H1 (cell line): ENCODE results near the gene C7orf57. TPM values are rescaled to one million over a fixed set of nuclear protein-coding genes. Genes with fewer than 3 reads are reported as not detected.

Source experiments
- CTCF ChIA-PET: fragments of 300-600 bp; sonication (Branson Sonifier 250); formaldehyde crosslinking; loops from one replicate; lab custom pipeline; 2021; ENCODE audit not compliant: partially characterized antibody; lab: Charles Lee
- POLR2A ChIA-PET: fragments of 300-600 bp; sonication (Branson Sonifier 250); formaldehyde crosslinking; loops from one replicate; lab custom pipeline; 2021; ENCODE audit warnings: inconsistent platforms; ENCODE audit not compliant: partially characterized antibody; lab: Charles Lee
- DNase-seq, 2 experiments: peaks; one replicate each; pipeline versions ENCODE4 v3.0.0 to v3.0.0-alpha.2; 2010 to 2022; ENCODE audit warnings: low spot score in 2 of 2, low read depth in 1 of 2, mixed read lengths in 1 of 2
- FAIRE-seq: peaks from 2 replicates; lab custom pipeline; 2011; peaks lifted over from hg19 to GRCh38; lab: Jason Lieb, UNC
- H2AFZ ChIP-seq: 2 replicates; pipeline ENCODE4 v1.8.1; 2012; ENCODE audit warnings: low read length, inconsistent platforms
- H2AK5ac ChIP-seq: 2 replicates; pipeline ENCODE4 v1.6.1; 2013; ENCODE audit warnings: low read depth, low read length
- H2BK120ac ChIP-seq: replicated peaks from 2 replicates; pipeline ENCODE3; 2013; ENCODE audit warnings: low read depth, low read length, inconsistent platforms
- H2BK12ac ChIP-seq: 2 replicates; pipeline ENCODE4 v1.6.1; 2013; ENCODE audit warnings: low read depth, low read length
- H2BK15ac ChIP-seq: 2 replicates; pipeline ENCODE4 v1.6.1; 2013; ENCODE audit warnings: low read length
- H2BK20ac ChIP-seq: 2 replicates; pipeline ENCODE4 v1.6.1; 2013; ENCODE audit warnings: low read length
- H2BK5ac ChIP-seq: 2 replicates; pipeline ENCODE4 v1.6.1; 2013; ENCODE audit warnings: low read depth, low read length
- H3K14ac ChIP-seq: 2 replicates; pipeline ENCODE4 v1.6.1; 2013; ENCODE audit warnings: inconsistent platforms; ENCODE audit not compliant: insufficient read length
- H3K18ac ChIP-seq: 2 replicates; pipeline ENCODE4 v1.6.1; 2013; ENCODE audit warnings: low read length; ENCODE audit errors: extremely low read depth
- H3K23ac ChIP-seq: 2 replicates; pipeline ENCODE4 v1.6.1; 2013; ENCODE audit warnings: inconsistent platforms; ENCODE audit not compliant: insufficient read length
- H3K23me2 ChIP-seq: 2 replicates; pipeline ENCODE4 v1.6.1; 2013; ENCODE audit warnings: low read depth, low read length
- H3K27ac ChIP-seq: 2 replicates; pipeline ENCODE4 v1.6.1; 2011; ENCODE audit warnings: low read depth, low read length, inconsistent platforms
- H3K27me3 ChIP-seq, 4 experiments: replicated peaks in 1 of 4; 1 replicate in 1 of 4; 2 replicates in 3 of 4; pipeline versions ENCODE4 v1.6.1 to v1.8.1; 2011 to 2013; ENCODE audit warnings: low read length in 3 of 4, mild to moderate bottlenecking in 3 of 4, inconsistent platforms in 2 of 4, mixed read lengths in 2 of 4, moderate library complexity in 1 of 4; ENCODE audit not compliant: control insufficient read depth in 3 of 4, insufficient read depth in 3 of 4; ENCODE audit errors: extremely low read depth in 1 of 4
- H3K36me3 ChIP-seq, 4 experiments: 2 replicates each; pipeline versions ENCODE4 v1.6.1 to v1.8.1; 2011 to 2013; ENCODE audit warnings: mild to moderate bottlenecking in 4 of 4, low read length in 3 of 4, moderate library complexity in 2 of 4, control low read depth in 1 of 4, inconsistent platforms in 1 of 4; ENCODE audit not compliant: insufficient read depth in 4 of 4, control insufficient read depth in 2 of 4
- H3K4ac ChIP-seq: replicated peaks from 2 replicates; pipeline ENCODE3; 2013; ENCODE audit warnings: low read length, low read depth, mixed read lengths, inconsistent platforms; ENCODE audit not compliant: insufficient read length
- H3K4me1 ChIP-seq, 4 experiments: replicated peaks in 1 of 4; 1 replicate in 1 of 4; 2 replicates in 3 of 4; pipeline versions ENCODE4 v1.6.1 to v1.8.1; 2011 to 2013; ENCODE audit warnings: low read length in 3 of 4, inconsistent platforms in 2 of 4, mixed read lengths in 1 of 4; ENCODE audit not compliant: insufficient read depth in 4 of 4, control insufficient read depth in 3 of 4
- H3K4me2 ChIP-seq, 2 experiments: 2 replicates each; pipeline versions ENCODE4 v1.6.1 to v1.8.1; 2011 to 2013; ENCODE audit warnings: low read depth in 2 of 2, low read length in 2 of 2, control low read depth in 1 of 2, inconsistent platforms in 1 of 2, mild to moderate bottlenecking in 1 of 2; ENCODE audit not compliant: insufficient read depth in 1 of 2
- H3K4me3 ChIP-seq, 4 experiments: fragments of 200-600, 300-600 bp in 1 of 4; sonication (generic), shearing (Covaris generic), sonication (Bioruptor Twin) in 1 of 4; 2 replicates each; pipeline versions ENCODE4 v1.5.1 to v1.8.1; 2011 to 2016; ENCODE audit warnings: low read length in 4 of 4, low read depth in 3 of 4, control low read depth in 2 of 4, inconsistent platforms in 2 of 4, mild to moderate bottlenecking in 2 of 4, mixed read lengths in 1 of 4, moderate library complexity in 1 of 4; ENCODE audit not compliant: insufficient read depth in 2 of 4; ENCODE audit errors: extremely low read depth in 1 of 4
- H3K56ac ChIP-seq: replicated peaks from 2 replicates; pipeline ENCODE3; 2013; ENCODE audit warnings: low read depth, mild to moderate bottlenecking, mixed read lengths, low read length, inconsistent platforms; ENCODE audit not compliant: insufficient read length
- H3K79me1 ChIP-seq: 2 replicates; pipeline ENCODE4 v1.6.1; 2013; ENCODE audit warnings: low read depth, low read length, control low read depth
- H3K79me2 ChIP-seq, 2 experiments: 2 replicates each; pipeline versions ENCODE4 v1.6.1 to v1.8.1; 2012 to 2013; ENCODE audit warnings: low read length in 2 of 2, mild to moderate bottlenecking in 2 of 2, inconsistent platforms in 1 of 2; ENCODE audit not compliant: insufficient read depth in 2 of 2, control insufficient read depth in 1 of 2
- H3K9ac ChIP-seq, 4 experiments: replicated peaks in 1 of 4; 1 replicate in 1 of 4; 2 replicates in 3 of 4; pipeline versions ENCODE4 v1.6.1 to v1.8.1; 2011 to 2013; ENCODE audit warnings: low read depth in 3 of 4, low read length in 3 of 4, control low read depth in 2 of 4, mild to moderate bottlenecking in 2 of 4, moderate library complexity in 2 of 4, inconsistent platforms in 1 of 4; ENCODE audit errors: extremely low read depth in 1 of 4
- H3K9me3 ChIP-seq, 2 experiments: 2 replicates each; pipeline versions ENCODE4 v1.6.1 to v1.8.1; 2012 to 2013; ENCODE audit warnings: mild to moderate bottlenecking in 2 of 2, moderate library complexity in 2 of 2, control low read depth in 1 of 2, inconsistent platforms in 1 of 2, low read depth in 1 of 2, low read length in 1 of 2, mixed read lengths in 1 of 2; ENCODE audit not compliant: insufficient read depth in 2 of 2
- H4K20me1 ChIP-seq, 2 experiments: replicated peaks in 1 of 2; 2 replicates each; pipeline versions ENCODE3 to v1.8.1; 2011 to 2013; ENCODE audit warnings: inconsistent platforms in 2 of 2, low read length in 2 of 2, mild to moderate bottlenecking in 1 of 2; ENCODE audit not compliant: insufficient read depth in 2 of 2, control insufficient read depth in 1 of 2
- H4K5ac ChIP-seq: 2 replicates; pipeline ENCODE4 v1.6.1; 2013; ENCODE audit warnings: low read length, low read depth, mixed read lengths, inconsistent platforms; ENCODE audit not compliant: insufficient read length
- H4K8ac ChIP-seq: 2 replicates; pipeline ENCODE4 v1.8.0; 2013; ENCODE audit warnings: mild to moderate bottlenecking, moderate library complexity, low read length, inconsistent platforms; ENCODE audit not compliant: insufficient read depth; ENCODE audit errors: extremely low read depth
- H4K91ac ChIP-seq: replicated peaks from 2 replicates; pipeline ENCODE3; 2013; ENCODE audit warnings: low read length, mixed read lengths, inconsistent platforms; ENCODE audit not compliant: insufficient read length
- CEBPB ChIP-seq: IDR thresholded peaks from 2 replicates; pipeline ENCODE4 v1.6.1; 2012; ENCODE audit warnings: low read depth, low read length
- CHD2 ChIP-seq: IDR thresholded peaks from 2 replicates; pipeline ENCODE4 v1.6.1; 2012; ENCODE audit warnings: low read length, improper control_type of control experiment
- CTCF ChIP-seq, 3 experiments: IDR thresholded peaks; 1 replicate in 2 of 3; 2 replicates in 1 of 3; pipeline versions ENCODE4 v1.5.1 to v1.6.1; 2011; ENCODE audit warnings: low read length in 3 of 3, mild to moderate bottlenecking in 3 of 3, inconsistent platforms in 2 of 3, low read depth in 1 of 3, moderate library complexity in 1 of 3; ENCODE audit not compliant: insufficient read depth in 1 of 3; ENCODE audit errors: control extremely low read depth in 1 of 3
- EGR1 ChIP-seq: IDR thresholded peaks from 2 replicates; pipeline ENCODE4 v1.6.1; 2011; ENCODE audit warnings: low read depth, low read length, borderline replicate concordance
- JUND ChIP-seq: IDR thresholded peaks from 2 replicates; pipeline ENCODE4 v1.6.1; 2011; ENCODE audit warnings: mild to moderate bottlenecking, improper control_type of control experiment, low read length
- MAFK ChIP-seq: IDR thresholded peaks from 2 replicates; pipeline ENCODE4 v1.6.1; 2012; ENCODE audit warnings: low read depth, mild to moderate bottlenecking, improper control_type of control experiment, low read length
- POLR2AphosphoS5 ChIP-seq: IDR thresholded peaks from 2 replicates; pipeline ENCODE4 v1.6.1; 2011; ENCODE audit warnings: low read depth, low read length
- ZNF274 ChIP-seq: IDR thresholded peaks from 2 replicates; pipeline ENCODE4 v1.7.0; 2012; ENCODE audit warnings: low read length, borderline replicate concordance; ENCODE audit errors: extremely low read depth
- WGBS, 2 experiments: shearing (Covaris generic) in 1 of 2; methylation state at CpG; one replicate each; pipeline versions ENCODE4 v1.1.6 to v1.1.7; 2013 to 2015; ENCODE audit warnings: low lambda C conversion rate in 2 of 2, mixed read lengths in 2 of 2, inconsistent platforms in 1 of 2, low coverage in 1 of 2, missing lambda C conversion rate in 1 of 2; ENCODE audit not compliant: insufficient replicate concordance in 2 of 2, insufficient coverage in 1 of 2, insufficient read length in 1 of 2; ENCODE audit errors: extremely low coverage in 1 of 2, missing lambda C conversion rate in 1 of 2; 5-methylcytosine and 5-hydroxymethylcytosine counted together
- polyA plus RNA-seq, 7 experiments: library from polyadenylated mRNA; depleted of rRNA in 3 of 7; stranded (reverse) in 5 of 7; unstranded in 2 of 7; fragments of >200 nt in 5 of 7; fragments of 200-250 nt in 2 of 7; gene quantifications; 1 replicate in 5 of 7; 2 replicates in 1 of 7; 4 replicates in 1 of 7; pipeline versions ENCODE4 v1.2.1 to v1.2.3, GENCODE V29; 2011 to 2013; ENCODE audit warnings: missing spikeins in 2 of 7, mixed read lengths in 2 of 7
- total RNA-seq: library from RNA; stranded (reverse); fragmentation: NEBNext Ultra II Directional; extraction: Animal tissue kit (Norgen Biotek cat#: 25700); gene quantifications from 2 replicates; pipeline ENCODE4 v1.2.1, GENCODE V29; 2021

C7orf57 gene
- total and polyA plus RNA-seq, 2 of the 8 experiments (the other 6 are each of a cell fraction or from before 2014, with no cell fraction given): 0.08 to 0.56 TPM

GRCh38 chr7:48052748-48053147 lies 17.4 kb downstream of the C7orf57 start:
- Histone ChIP-seq H3K36me3 (no peaks in the 10 kb centered on the region), H4K91ac (no peak overlapping the region), H2AK5ac (no peak overlapping the region), H4K8ac (no peak overlapping the region), H3K79me2 (no peaks in the 10 kb centered on the region), H2AFZ (no peak overlapping the region), H3K18ac (no peak overlapping the region), H2BK20ac (no peak overlapping the region), H2BK12ac (no peak overlapping the region), H3K56ac (no peak overlapping the region), H4K5ac (no peak overlapping the region), H3K14ac (no peak overlapping the region), H3K4me1 (no peaks in the 10 kb centered on the region), H3K79me1 (no peaks in the 10 kb centered on the region), H3K27me3 (no peaks in the 10 kb centered on the region), H3K23me2 (no peaks in the 10 kb centered on the region), H3K27ac (no peak overlapping the region), H3K4ac (no peak overlapping the region), H3K23ac (no peak overlapping the region), H2BK15ac (no peak overlapping the region), H2BK120ac (no peak overlapping the region), H3K4me3 (no peak overlapping the region), H3K9ac (no peak overlapping the region), H3K9me3 (0 out of 4 replicates have a peak, but pooled peaks cover 0 to 2% of the 10 kb centered on the region in 2 experiments), H4K20me1 (no peaks in the 10 kb centered on the region), H2BK5ac (no peak overlapping the region), H3K4me2 (no peak overlapping the region)
- DNase-seq (no peak), FAIRE-seq (no peak)
- 82% methylated on average over 8 of the region's 8 CpGs; no CpG with 5 or more reads in 1 of the 2 experiments for WGBS, 2 experiments
- POLR2A ChIA-PET: no interaction called here
- TF ChIP-seq POLR2AphosphoS5 (no peak), CEBPB (no peak), EGR1 (no peak), CHD2 (no peak), CTCF (IDR thresholded peaks at IDR 0.05; ENCODE audit: control extremely low read depth in 1 of 3, insufficient read depth in 1 of 3, low read depth in 1 of 3, low read length in 3 of 3) (no peak), MAFK (no peak), JUND (no peak), ZNF274 (no peak)
- CTCF ChIA-PET: no interaction called here
